Progenitor cell of endocrine pancreas (in vitro differentiated cells): ENCODE measurements around the gene GPR63. TPM values are rescaled to one million over a fixed set of nuclear protein-coding genes. Genes with fewer than 3 reads are reported as not detected.

Experiments
- DNase-seq: peaks from one replicate; pipeline ENCODE4 v3.0.0; 2021; ENCODE audit warnings: low spot score; ENCODE audit not compliant: unreplicated experiment
- H3K27ac Mint-ChIP-seq: 2 replicates; pipeline ENCODE4 v1.8.0; 2021; ENCODE audit warnings: mild to moderate bottlenecking, moderate library complexity, mixed read lengths
- H3K27me3 Mint-ChIP-seq: 2 replicates; pipeline ENCODE4 v1.8.0; 2021; ENCODE audit warnings: mixed read lengths
- H3K36me3 Mint-ChIP-seq: 2 replicates; pipeline ENCODE4 v1.8.0; 2022; ENCODE audit warnings: mixed read lengths; ENCODE audit not compliant: insufficient read depth
- H3K4me1 Mint-ChIP-seq: 2 replicates; pipeline ENCODE4 v1.8.0; 2021; ENCODE audit warnings: low read depth, mixed read lengths
- H3K4me3 Mint-ChIP-seq: 2 replicates; pipeline ENCODE4 v1.8.0; 2021; ENCODE audit warnings: low read depth, mild to moderate bottlenecking, moderate library complexity, mixed read lengths
- H3K9me3 Mint-ChIP-seq: 2 replicates; pipeline ENCODE4 v1.8.0; 2021; ENCODE audit warnings: low read depth, mixed read lengths
- total RNA-seq: library from RNA; stranded (reverse); gene quantifications from 2 replicates; pipeline ENCODE4 v1.2.1, GENCODE V29; 2021
- TF ChIP-seq, protein P1 (sequence below): fragments of 200-600 bp; sonication (generic); IDR thresholded peaks from one replicate; pipeline ENCODE4 v1.5.0; 2021; ENCODE audit warnings: antibody characterized with exemption, mild to moderate bottlenecking; ENCODE audit not compliant: unreplicated experiment

Gene GPR63
- total RNA-seq, 1 donor from 2014 or later = 3.0 TPM

- Mint-ChIP-seq H3K36me3 (no peaks in the 10 kb centered on the region), H3K27ac (no peak overlapping the region), H3K27me3 (no peaks in the 10 kb centered on the region), H3K4me1 (peaks cover 4% of the 10 kb centered on the region), H3K4me3 (no peak overlapping the region), H3K9me3 (peaks cover 11% of the 10 kb centered on the region)
- TF ChIP-seq, protein P1, sequence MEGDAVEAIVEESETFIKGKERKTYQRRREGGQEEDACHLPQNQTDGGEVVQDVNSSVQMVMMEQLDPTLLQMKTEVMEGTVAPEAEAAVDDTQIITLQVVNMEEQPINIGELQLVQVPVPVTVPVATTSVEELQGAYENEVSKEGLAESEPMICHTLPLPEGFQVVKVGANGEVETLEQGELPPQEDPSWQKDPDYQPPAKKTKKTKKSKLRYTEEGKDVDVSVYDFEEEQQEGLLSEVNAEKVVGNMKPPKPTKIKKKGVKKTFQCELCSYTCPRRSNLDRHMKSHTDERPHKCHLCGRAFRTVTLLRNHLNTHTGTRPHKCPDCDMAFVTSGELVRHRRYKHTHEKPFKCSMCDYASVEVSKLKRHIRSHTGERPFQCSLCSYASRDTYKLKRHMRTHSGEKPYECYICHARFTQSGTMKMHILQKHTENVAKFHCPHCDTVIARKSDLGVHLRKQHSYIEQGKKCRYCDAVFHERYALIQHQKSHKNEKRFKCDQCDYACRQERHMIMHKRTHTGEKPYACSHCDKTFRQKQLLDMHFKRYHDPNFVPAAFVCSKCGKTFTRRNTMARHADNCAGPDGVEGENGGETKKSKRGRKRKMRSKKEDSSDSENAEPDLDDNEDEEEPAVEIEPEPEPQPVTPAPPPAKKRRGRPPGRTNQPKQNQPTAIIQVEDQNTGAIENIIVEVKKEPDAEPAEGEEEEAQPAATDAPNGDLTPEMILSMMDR = no peak
- no peak for DNase-seq
These were observed 61.4 kb downstream of the GPR63 start for GRCh38 chr6:96775727-96776400.

DNA sequence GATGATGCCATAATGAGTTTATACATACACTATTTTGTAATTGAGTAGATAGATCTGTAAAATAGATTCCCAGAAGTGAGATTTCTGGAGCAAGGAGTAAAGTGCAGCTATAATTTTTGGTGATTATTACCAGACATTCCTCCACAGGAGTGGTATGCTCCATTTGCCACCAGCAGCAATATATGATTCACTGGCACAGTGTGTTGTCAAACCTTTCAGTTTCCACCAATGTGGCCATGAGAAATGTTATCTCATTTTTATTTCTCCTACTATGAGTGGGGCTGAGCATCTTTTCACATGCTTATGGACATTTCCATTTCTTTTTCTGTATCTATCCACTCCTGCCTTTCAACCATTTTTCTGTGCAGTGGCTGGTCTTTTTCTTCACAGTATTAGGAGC, 70.5 kb downstream of the GPR63 start:
- Mint-ChIP-seq H3K27ac (no peak overlapping the region), H3K9me3 (peaks cover 6% of the 10 kb centered on the region), H3K36me3 (no peaks in the 10 kb centered on the region), H3K27me3 (no peaks in the 10 kb centered on the region), H3K4me3 (no peak overlapping the region), H3K4me1 (no peaks in the 10 kb centered on the region)
- TF ChIP-seq, protein P1 = no peak
- no peak for DNase-seq

DNA sequence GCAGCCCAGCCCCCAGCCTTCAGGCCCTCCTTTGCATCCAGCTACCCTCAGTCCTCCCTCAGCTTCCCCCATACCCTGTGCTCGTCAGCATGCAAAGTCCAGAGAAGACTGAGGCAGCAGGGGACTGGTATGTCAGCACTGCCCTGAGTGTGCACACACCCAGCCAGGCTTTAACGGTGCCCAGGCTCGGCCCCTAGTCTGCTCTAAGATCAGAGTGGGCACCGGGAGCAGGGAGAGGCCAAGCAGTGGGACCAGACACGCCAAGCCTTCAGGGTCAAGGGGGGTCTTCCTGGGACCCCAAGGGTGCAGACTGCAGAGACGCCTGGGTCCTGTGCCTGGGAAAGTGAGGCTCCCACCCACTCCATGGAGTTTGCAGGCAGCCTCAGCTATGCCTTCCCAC, 74.7 kb downstream of the GPR63 start:
- Mint-ChIP-seq H3K4me3 (no peak overlapping the region), H3K27me3 (no peaks in the 10 kb centered on the region), H3K27ac (no peak overlapping the region), H3K36me3 (no peaks in the 10 kb centered on the region), H3K4me1 (peaks cover 3% of the 10 kb centered on the region), H3K9me3 (no peaks in the 10 kb centered on the region)
- DNase-seq = no peak
- TF ChIP-seq, protein P1 = no peak

GRCh38 chr6:96761794-96762193, 75.5 kb downstream of the GPR63 start:
- no peaks in the 10 kb centered on the region for H3K36me3 Mint-ChIP-seq
- no peak for DNase-seq
- no peaks in the 10 kb centered on the region for H3K27me3 Mint-ChIP-seq

DNA sequence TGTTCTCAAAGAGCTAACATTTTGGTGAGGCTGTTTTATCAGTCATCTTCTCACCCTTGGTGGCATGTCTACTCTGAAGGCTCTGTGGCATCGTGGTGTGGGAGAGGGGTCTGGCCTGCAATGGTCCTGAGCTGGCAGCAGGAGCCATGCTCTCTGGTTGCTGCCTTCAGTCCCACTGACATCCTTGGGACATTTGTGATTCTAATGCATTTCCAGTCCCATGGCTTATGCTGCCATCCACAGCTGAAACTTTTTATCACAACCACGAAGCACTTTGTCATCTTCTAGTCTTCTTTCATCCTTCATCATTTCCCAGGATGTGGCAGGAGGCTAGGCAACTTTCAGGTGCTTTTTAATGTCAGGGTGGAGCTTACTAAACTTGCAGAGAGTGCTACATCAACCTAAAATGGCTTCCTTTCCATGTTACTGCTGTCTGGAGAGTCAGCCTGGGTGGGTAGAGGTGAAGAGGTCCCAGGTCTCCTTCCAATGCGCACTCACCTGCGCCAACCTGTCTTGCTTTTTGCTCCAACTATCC, 77.1 kb downstream of the GPR63 start:
- no peak for DNase-seq
- Mint-ChIP-seq H3K36me3 (no peaks in the 10 kb centered on the region), H3K4me3 (no peak overlapping the region), H3K9me3 (no peaks in the 10 kb centered on the region), H3K27ac (no peak overlapping the region), H3K4me1 (peaks cover 3% of the 10 kb centered on the region), H3K27me3 (no peaks in the 10 kb centered on the region)
- TF ChIP-seq, protein P1 = no peak

More at GRCh38 chr6:96761794-96762193, 75.5 kb downstream of the GPR63 start:
- no peaks in the 10 kb centered on the region for H3K9me3 Mint-ChIP-seq
- H3K27ac Mint-ChIP-seq = no peak overlapping the region
- peaks cover 3% of the 10 kb centered on the region for H3K4me1 Mint-ChIP-seq
- TF ChIP-seq, protein P1 = no peak
- no peak overlapping the region for H3K4me3 Mint-ChIP-seq
